Upper lobe of right lung (tissue), 1 donor: Measurements from ENCODE around the gene ODC1. TPM values are rescaled to one million over a fixed set of nuclear protein-coding genes. Genes with fewer than 3 reads are reported as not detected.

Source experiments
- ATAC-seq: fragments of 200-7000 bp; cut with Tn5 transposase; one replicate; pipeline ENCODE4 v1.9.1; 2020; ENCODE audit warnings: mild to moderate bottlenecking, moderate library complexity
- DNase-seq: peaks from one replicate; pipeline ENCODE4 v3.0.0-alpha.2; 2020
- H3K27ac ChIP-seq: fragments of 200-600 bp; one replicate; pipeline ENCODE4 v1.8.0; 2022
- H3K27me3 ChIP-seq: fragments of 200-600 bp; one replicate; pipeline ENCODE4 v1.8.0; 2022; ENCODE audit warnings: mild to moderate bottlenecking
- H3K36me3 ChIP-seq: fragments of 200-600 bp; one replicate; pipeline ENCODE4 v1.8.0; 2022
- H3K4me1 ChIP-seq: fragments of 200-600 bp; one replicate; pipeline ENCODE4 v1.8.0; 2022
- H3K4me3 ChIP-seq: fragments of 200-600 bp; one replicate; pipeline ENCODE4 v1.8.0; 2022; ENCODE audit warnings: mild to moderate bottlenecking
- H3K9me3 ChIP-seq: fragments of 200-600 bp; one replicate; pipeline ENCODE4 v1.8.0; 2022
- intact Hi-C: fragments of 100-400 bp; cut with DNase I; formaldehyde crosslinking; loops from one replicate; pipeline ENCODE4 v1.11.0; 2022
- total RNA-seq: library from RNA; stranded (reverse); fragmentation: NEBNext Ultra II Directional; extraction: Animal tissue kit (Norgen Biotek cat#: 25700); gene quantifications from one replicate; pipeline ENCODE4 v1.2.1, GENCODE V29; 2021
- TF ChIP-seq, protein P1 (sequence below): fragments of 200-600 bp; IDR thresholded peaks from one replicate; pipeline ENCODE4 v1.8.0; 2022; ENCODE audit warnings: antibody characterized with exemption
- donor health status: DM: no; HTN: yes; CAD: no; lungs with severe emphysema.

The ODC1 gene
- total RNA-seq, 1 donor from 2014 or later = 50.9 TPM

- H3K27me3 ChIP-seq = no peaks in the 10 kb centered on the region
- DNase-seq = no peak
- intact Hi-C loops = no loop called here
- no peaks in the 10 kb centered on the region for H3K9me3 ChIP-seq
- peaks cover 3% of the 10 kb centered on the region for H3K36me3 ChIP-seq
- TF ChIP-seq, protein P1, sequence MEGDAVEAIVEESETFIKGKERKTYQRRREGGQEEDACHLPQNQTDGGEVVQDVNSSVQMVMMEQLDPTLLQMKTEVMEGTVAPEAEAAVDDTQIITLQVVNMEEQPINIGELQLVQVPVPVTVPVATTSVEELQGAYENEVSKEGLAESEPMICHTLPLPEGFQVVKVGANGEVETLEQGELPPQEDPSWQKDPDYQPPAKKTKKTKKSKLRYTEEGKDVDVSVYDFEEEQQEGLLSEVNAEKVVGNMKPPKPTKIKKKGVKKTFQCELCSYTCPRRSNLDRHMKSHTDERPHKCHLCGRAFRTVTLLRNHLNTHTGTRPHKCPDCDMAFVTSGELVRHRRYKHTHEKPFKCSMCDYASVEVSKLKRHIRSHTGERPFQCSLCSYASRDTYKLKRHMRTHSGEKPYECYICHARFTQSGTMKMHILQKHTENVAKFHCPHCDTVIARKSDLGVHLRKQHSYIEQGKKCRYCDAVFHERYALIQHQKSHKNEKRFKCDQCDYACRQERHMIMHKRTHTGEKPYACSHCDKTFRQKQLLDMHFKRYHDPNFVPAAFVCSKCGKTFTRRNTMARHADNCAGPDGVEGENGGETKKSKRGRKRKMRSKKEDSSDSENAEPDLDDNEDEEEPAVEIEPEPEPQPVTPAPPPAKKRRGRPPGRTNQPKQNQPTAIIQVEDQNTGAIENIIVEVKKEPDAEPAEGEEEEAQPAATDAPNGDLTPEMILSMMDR = no peak
- no peaks in the 10 kb centered on the region for H3K4me1 ChIP-seq
- no peak overlapping the region for H3K27ac ChIP-seq
- H3K4me3 ChIP-seq = no peak overlapping the region
- ATAC-seq = no peak
These were observed 13.9 kb downstream of the ODC1 start for GRCh38 chr2:10433947-10434885.

DNA sequence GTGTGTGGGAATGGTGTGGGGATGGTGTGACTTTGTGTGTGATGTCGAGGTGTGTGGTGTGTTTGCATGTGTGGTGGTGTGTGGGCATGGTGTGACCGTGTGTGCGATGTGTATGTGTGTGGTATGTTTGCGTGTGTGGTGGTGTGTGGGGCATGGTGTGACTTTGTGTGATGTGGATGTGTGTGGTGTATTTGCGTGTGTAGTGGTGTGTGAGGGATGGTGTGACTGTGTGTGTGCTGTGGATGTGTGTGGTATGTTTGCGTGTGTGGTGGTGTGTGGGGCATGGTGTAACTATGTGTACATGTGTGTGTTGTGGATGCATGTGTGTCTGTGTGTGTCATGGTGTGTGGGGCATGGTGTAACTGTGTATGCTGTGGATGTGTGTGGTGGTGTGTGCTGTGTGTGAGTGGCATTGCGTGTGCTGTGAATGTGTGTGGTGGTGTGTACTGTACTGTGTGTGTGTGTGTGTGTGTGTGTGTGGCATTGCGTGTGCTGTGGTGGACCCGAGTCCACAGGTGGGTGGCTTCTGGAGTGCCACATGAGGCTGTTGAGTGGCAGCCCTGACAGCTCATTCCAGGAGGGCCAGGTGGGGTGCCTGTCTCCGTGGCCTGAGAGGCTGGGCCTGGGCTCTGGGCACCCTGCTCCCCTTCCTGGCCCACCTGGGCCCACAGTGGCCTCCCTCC lies 14.7 kb downstream of the ODC1 start:
- no peaks in the 10 kb centered on the region for H3K9me3 ChIP-seq
- H3K4me3 ChIP-seq = no peak overlapping the region
- TF ChIP-seq, protein P1 = no peak
- H3K4me1 ChIP-seq = no peaks in the 10 kb centered on the region
- ATAC-seq (no peak), DNase-seq (no peak)
- H3K36me3 ChIP-seq = no peaks in the 10 kb centered on the region
- no peaks in the 10 kb centered on the region for H3K27me3 ChIP-seq
- intact Hi-C loops = no loop called here
- H3K27ac ChIP-seq = no peak overlapping the region

GRCh38 chr2:10432311-10433181 lies 15.6 kb downstream of the ODC1 start:
- peak overlapping the region; percentile 38 for H3K4me3 ChIP-seq
- TF ChIP-seq, protein P1 = no peak
- DNase-seq = no peak
- H3K9me3 ChIP-seq = no peaks in the 10 kb centered on the region
- H3K27me3 ChIP-seq = no peaks in the 10 kb centered on the region
- intact Hi-C loops = no loop called here
- H3K4me1 ChIP-seq = no peaks in the 10 kb centered on the region
- peaks cover 5% of the 10 kb centered on the region for H3K36me3 ChIP-seq
- ATAC-seq = peak; percentile 67
- H3K27ac ChIP-seq = no peak overlapping the region

- intact Hi-C loops = no loop called here
- H3K27me3 ChIP-seq = no peaks in the 10 kb centered on the region
- ATAC-seq = no peak
- H3K27ac ChIP-seq = no peak overlapping the region
- peaks cover 12% of the 10 kb centered on the region for H3K36me3 ChIP-seq
- no peaks in the 10 kb centered on the region for H3K4me1 ChIP-seq
- peak overlapping the region; percentile 38 for H3K4me3 ChIP-seq
- no peak for DNase-seq
- TF ChIP-seq, protein P1 = no peak
- H3K9me3 ChIP-seq = no peaks in the 10 kb centered on the region
These were observed 16.3 kb downstream of the ODC1 start for GRCh38 chr2:10431797-10432196.

GRCh38 chr2:10430886-10431622 lies 17.1 kb downstream of the ODC1 start:
- DNase-seq (no peak), ATAC-seq (no peak)
- no peaks in the 10 kb centered on the region for H3K9me3 ChIP-seq
- no peaks in the 10 kb centered on the region for H3K4me1 ChIP-seq
- H3K27me3 ChIP-seq = no peaks in the 10 kb centered on the region
- no peak overlapping the region for H3K27ac ChIP-seq
- intact Hi-C loops = no loop called here
- TF ChIP-seq, protein P1 = no peak
- peaks cover 20% of the 10 kb centered on the region for H3K36me3 ChIP-seq
- H3K4me3 ChIP-seq = no peak overlapping the region
